COLO668 (cell line): ENCODE measurements around the gene KBTBD12.

ENCODE experiments used
- DNase-seq: peaks from one replicate; lab custom pipeline; 2025; ENCODE audit not compliant: unreplicated experiment; lab: John Stamatoyannopoulos, UW

The KBTBD12 gene

DNA sequence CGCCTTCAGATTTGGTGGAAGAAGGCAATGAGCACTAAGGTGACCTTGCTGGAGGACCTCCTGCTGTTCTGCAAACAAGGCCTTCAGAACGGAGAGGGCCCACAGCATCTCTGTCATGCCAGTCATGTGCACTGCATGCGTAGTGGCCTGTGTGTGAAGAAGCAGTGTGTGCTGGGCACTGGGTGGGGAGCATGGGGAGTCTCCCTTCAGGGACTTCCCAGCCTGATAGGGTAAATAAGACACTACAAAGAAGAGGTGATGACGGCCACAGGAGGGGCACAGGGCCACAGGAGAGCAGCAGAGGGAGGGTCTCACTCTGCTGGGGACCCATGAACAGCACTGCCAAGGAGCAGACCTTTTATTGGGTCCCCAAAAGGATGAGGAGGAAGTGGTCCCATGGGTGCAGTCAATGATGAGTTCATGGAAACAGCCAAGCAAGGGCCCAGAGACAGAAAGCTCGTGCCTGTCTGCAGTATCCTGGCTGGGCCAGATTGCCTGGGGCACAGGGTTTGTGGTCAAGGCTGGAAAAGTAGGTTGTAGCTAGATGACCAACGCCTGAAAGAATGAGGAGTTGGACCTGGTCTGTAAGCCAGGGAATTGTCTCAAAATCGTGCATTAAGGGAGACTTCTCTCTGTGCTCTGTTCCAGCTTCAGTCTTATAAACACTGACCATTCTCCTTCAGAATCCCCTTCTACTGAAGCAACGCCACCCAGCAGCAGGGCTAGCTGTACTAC lies 69.4 kb downstream of the KBTBD12 start:
- no peak for DNase-seq

DNA sequence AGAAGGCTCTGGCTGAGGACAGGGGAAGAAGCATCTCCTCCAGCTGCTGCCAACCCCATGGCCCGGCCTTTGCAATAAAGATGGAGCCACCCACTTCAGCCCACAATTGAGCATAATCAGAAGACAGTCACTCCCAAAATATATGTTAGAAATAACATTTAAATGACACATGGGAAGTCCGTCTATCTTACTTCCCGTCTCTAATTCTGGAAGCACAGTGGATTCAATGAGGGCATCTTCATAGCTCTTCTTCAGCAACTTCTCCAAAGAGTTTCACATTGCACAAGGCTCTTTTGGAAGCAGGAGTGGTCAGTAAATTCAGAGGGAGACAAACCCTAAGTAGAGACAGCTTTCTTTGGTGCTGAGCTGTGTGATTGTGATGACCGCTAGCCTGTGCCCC lies 70.2 kb downstream of the KBTBD12 start:
- DNase-seq, result no peak

DNA sequence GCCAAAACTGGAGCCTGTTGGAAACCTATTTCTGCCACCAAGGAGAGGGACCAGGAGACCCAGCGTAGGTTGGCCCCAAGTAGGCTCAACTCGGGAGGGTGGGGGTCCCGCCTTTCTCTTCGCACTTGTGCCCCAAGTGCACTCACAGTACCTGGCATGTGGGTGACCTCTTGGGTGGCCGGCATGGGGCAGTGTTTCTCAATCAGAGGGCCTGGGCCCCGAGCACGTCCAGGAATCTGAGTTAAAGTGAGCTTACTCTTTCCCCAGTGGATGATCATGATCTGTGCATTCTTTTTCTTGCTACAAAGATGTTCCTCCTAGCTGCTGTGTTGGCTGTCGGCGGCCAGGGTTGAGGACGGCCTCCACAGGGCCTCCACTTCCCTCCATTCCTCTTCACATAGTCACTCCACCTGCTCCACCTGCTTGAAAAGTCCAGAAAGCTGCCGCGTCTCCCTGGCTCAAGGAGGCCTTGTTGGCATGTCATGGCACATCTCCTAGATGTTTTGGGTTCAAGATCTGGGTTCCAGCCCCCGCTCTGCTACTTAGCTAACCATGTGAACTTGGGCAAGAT lies 70.7 kb downstream of the KBTBD12 start:
- no peak for DNase-seq

DNA sequence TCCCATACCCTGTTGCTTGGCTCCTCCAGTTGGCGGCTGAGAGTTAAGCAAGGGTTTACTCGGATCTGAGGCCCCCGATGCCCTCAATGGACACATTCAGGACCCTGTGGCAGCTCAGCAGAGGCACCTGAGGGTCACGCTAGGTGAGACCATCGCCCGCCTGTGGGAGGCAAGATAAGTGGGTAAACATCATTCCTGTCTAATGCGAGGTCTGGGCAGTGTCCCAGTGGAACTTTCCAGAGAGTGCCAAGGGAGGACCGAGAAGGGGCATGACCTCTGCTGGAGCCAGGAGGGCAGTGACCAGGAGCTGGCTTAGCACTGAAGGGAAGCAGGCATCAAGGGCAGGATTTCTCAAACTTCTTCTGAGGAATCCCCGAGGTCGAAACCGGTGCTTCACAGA lies 71.8 kb downstream of the KBTBD12 start:
- no peak for DNase-seq

DNA sequence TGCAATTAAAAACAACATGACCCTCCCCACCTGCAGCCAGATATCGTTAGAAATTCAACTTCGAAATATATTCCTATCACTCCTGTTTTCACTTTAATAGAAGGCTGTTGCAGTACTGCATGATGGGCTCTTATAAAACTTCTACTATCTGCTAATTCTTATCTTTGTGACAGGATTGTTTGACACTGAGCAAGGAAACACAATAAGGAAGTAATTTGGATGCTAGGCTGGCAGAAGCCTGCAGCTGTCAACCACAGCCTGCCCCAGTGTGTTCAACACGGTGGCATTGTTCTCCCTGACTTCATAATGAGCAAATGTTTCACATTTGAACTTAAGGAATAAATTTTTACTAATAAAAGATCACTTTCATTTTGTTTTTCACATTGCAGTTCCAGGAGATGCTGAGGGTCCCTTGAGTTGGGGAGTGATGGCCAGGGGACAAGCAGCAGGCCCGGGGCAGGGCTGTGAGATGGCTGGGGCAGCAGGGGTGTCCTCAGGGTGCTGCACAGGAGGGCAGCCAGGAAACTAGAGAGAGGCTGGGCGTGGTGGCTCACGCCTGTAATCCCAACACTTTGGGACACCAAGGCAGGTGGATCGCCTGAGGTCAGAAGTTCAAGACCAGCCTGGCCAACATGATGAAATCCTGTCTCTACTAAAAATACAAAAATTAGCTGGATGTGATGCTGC lies 72.4 kb downstream of the KBTBD12 start:
- no peak for DNase-seq

DNA sequence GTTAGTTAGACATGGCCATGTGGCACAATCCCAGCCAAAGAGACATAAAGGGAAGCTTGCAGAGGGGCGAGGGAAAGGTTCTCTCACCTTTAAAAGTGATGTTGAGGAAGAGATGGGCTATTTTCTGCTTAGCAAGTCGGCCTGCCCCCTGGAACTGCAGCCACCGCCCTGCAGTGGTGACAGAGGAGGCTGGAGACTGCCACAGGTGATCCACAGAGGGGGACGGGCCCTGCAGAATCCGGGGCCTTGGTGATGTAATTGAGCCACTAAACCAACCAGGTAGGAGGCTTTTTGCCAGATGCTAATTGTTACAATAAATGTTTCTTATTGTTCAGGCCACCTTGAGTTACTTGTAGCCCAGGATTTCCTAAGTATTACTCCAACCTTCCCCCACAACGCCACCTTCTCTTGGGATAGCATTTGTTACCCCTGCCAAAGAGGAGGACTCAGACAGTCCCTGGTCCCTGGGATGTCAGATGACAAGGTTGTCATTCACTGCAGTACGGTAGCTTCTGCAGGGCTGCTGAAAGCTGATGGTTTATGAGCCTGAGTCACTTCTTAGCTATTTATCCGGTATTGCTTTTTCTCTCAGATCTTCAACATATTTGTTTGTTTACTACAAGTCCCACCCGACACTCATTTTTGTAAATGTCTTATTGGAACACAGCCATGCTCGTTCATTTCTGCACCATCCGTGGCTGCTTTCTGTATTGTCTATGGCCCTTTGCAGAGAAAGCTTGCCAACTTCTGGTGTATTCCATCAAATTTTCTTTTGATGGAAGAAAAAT lies 73.9 kb downstream of the KBTBD12 start:
- DNase-seq, result no peak

DNA sequence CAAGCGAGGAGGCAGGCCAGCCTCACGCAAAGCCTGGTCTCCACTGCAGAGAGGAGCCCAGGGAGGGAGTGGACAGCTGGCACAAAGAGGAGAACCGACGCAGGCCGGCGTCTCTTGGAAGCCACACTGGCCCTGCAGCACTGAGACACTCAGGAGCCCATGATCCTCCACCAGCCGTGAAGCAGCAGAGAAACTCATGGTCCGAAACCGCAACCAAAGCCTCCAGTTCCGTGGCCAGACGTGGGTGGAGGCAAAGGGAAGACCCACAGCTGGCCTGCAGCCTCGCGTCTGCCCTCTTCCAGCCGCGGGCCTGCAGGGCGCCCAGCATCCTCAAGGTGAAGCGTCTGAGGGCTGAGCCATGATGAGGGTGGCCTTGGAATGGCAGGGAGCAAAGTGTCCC lies 75.0 kb downstream of the KBTBD12 start:
- no peak for DNase-seq

DNA sequence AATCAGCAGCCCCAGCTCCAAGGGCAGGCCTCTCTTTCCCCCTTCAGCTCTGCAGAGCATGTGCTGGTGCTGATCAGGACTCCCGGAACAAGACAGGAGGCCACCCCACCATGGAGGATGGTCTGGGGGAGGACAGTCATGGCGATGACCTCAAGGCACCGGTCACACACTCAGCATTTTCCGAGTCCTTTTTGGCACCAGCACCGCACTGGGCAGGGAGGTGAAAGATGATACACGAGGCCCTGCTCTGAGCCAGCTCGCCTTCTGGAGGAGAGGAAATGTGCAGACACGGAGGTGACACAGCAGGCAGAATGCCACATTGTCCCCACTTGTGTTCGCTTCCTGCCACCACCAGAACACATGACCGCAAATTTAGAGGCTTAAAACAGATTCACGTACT lies 75.4 kb downstream of the KBTBD12 start:
- DNase-seq, result no peak

DNA sequence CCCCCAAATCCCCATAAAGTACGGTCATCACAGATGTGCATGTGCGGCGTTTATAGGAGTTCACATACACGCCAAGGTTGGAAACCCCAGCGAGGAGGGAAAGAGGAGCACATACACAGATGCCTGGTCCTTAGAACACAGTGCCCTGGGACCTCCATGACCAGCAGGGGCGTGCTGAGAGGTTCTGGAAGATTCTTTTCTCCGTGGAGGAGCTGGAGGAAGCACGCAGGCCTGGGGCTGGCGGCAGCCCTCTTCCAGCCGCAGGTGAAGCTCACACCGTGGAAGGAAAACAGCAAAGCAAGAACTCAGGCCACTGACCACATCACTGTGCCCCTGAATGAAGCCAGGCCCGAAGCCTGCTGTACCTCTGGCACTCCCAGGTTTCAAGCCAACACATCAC lies 76.2 kb downstream of the KBTBD12 start:
- DNase-seq, result no peak

DNA sequence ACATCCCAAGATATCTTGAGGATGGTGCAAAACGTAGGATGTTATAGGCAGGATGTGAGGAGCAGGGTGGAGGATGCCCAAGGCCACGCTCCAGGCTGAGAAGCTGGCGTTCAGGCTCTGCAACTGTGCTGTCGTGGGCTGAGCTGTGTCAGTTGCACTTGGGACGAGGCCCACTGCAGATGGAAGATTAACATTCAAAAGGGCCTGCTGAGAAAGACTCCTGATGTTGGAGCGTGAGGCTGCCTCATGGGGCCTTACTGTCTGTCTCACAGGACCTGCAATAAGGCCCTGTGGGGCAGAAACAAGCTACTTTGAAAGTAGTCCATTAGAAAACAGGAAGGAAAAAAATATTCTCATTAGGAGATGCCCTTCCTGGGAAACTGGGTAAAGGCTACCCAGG lies 76.6 kb downstream of the KBTBD12 start:
- no peak for DNase-seq

DNA sequence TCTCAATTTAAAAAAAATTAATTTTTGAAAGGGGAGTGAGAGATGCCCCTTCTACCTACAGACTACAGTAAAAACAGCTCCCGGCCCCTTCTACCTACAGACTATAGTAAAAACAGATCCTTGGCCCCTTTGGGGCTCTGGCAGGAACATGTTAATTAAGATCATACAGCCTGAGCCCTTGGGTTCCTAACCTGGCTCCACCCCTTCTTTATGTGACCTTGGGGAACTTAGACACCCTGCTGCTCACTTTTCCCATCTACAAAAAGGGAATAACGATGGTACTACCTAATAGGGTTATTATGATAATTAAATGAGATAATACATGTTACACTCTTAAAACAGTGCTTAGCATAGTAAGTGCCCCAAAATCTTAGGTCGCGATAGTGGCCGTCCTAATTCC lies 77.1 kb downstream of the KBTBD12 start:
- DNase-seq, result no peak

DNA sequence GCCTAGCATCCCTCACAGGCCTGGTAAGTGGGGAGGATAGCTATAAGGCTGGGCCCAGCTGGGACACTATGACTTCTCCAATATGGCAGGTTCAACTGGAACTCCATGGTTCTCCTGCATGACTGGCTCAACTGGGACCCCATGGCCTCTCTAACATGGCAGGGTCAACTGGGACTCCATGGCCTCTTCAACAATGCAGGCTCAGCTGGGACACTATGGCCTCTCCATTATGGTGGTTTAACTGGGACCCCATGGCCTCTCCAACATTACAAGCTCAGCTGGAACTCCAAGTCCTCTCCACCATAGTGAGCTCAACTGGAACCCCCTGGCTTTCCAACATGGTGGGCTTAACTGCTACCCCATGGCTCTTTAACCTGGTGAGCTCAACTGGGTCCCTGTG lies 79.0 kb downstream of the KBTBD12 start:
- no peak for DNase-seq

DNA sequence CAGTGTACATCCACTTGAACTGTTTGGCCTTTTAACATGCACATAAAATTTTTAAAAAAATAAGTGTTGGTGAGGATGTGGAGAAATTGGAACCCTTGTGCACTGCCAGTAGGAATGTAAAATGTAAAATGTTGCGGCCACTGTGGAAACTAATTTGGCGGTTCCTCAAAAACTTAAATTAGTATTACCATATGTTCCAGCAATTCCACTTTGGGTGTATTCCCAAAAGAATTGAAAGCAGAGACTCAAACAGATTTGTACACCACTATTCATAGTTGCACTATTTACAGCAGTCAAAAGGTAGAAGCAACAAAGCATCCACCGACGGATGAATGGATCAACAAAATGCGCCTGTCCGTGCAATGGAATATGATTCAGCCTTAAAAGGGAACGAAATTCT lies 82.0 kb downstream of the KBTBD12 start:
- DNase-seq, result no peak

DNA sequence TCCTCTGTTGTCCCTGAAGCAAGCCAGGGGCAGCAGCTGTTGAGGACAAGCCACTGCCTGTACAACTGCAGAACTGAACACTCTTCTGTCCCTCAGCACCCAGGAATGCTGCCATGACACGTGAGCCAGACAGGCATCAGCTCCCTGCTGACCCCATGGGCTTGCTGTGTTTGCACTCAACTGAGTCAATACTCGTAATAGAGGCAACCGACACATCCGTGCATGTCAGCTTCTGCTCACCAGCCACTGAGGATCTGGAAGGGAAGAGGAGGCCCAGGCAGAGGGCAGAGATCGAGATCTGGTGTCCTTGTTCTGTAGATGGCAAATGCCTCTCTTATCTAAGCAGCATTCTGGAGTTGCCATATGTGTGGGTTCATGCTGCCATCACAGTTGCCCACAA lies 82.9 kb downstream of the KBTBD12 start:
- DNase-seq, result no peak

DNA sequence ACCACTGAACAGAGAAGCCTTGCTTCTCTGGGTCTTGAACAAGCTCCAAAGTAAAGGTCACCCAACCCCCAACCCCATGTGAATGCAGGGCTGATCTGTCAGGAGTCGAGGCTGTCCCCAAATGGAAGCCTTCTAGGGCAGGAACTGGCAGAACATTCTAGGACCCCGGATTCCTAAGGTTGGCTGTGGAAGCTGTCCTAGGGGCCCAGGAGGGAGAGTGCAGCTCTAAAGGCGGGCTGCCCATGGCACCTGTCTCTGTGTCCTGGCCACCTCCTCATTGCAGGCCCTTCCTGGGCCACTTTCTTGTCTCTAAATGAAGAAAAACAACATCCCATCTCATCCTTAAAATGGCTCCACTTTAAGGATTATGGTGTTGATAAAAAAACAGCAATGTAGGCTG lies 83.6 kb downstream of the KBTBD12 start:
- DNase-seq, result no peak

DNA sequence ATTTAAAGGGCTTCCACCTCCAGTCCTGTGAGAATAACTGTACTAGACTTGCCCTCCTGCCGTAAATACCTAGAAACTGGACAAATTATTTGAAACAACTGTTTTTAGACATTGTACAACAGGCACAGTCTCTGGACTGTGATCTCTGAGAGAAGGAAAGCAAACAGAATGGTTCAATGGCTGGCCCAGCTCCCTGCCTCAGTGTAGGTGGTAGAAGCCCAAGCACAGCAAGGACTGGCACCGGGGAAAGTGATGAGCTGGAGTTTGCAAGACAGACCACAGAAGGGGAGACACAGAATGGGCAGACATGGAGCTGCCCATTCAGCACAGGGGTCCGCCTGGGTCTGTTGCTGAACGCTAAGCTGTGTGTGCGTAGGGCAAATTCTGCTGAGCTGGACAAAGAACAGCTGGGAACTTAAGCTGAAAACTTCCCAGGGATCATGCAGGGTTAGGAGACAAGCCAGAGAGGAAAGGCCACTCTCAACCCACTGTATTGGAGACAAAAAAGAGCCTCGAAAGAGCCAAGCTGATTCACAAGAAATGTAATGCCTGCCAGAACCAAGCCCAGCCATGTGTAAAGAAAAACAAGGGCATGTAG lies 84.6 kb downstream of the KBTBD12 start:
- no peak for DNase-seq

DNA sequence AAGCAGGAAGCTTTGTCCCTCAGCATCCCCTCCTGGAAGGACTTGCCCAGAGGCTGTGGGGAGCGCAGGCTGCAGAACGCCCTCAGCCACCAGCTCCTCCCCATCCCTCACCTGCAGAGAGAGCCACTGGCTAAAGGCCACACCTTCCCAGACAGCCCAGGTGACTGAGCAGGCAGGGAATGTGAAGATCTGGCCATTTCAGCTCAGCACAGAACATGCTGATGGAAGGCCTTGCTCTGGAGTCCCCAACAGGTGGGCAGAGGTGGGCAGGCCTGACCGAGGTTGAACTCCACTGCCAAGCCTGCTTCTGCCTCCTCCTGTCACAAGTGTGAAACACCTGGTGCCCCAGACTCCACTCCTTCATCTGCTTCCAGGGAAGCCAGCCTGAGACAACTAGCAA lies 86.5 kb downstream of the KBTBD12 start:
- DNase-seq, result no peak

DNA sequence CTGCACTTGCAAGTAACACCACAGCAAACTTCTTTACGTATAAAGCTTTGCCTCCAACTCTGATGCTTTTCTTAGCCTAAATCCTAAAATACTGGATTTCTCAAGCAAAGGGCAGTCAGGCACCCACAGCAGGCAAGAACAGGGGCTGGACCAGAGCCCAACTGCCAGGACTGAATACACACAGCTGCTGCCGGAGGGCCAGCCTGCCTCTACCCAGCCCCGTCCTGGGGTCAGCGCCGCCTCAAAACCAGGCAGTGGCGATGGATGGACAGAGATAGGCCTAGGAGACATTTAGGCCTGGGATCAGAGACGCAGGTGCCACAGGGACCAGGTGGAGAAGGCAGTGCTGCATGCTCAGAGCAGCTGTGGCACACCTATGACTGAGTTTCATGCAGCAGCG lies 89.6 kb downstream of the KBTBD12 start:
- DNase-seq, result no peak

DNA sequence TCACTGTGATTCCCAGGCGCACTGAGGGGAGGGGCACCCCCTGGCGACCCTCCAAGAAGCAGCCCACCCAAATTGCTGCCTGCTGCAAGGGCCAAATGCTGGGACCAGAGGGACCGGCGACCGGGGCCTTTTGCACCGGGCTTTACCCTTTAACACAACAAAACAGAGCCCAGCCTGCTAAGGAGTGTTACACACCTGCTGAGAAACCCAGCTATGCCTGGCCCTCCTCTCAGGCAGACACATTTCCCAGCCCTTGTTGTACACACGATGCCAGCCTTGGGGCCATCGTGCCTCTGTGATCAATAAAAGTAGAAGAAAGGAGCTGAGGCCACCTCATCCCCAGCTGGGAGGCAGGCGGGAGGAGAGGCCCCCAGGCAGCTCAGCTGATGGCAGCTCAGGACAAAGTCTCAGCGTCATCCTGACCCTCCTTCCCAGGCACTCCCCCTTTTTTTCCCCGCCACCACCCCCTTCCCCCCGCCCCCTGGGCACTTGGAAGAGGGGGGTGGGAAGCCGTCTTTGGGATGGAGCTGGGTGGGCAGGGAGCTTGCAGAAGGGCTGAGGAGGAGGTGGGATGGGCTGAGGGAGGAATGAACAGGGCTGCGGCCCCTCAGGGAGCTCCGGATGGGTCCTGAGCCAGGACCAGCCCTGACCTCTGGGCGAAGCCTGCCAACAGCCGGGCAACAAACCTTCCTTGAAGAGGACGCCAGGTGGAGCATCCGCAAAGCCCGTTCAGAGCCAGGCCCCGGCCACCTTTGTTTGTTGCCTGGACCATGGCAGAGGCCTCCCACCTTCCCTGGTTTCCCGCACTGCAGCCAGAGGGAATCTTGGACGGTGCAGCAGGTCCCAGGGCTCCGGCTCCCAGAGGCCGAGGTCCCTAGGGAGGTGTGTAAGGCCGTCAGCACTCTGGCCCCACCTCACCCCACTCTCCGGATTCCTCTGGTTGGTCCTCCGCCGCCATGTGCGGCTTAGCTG lies 91.3 kb downstream of the KBTBD12 start:
- no peak for DNase-seq

DNA sequence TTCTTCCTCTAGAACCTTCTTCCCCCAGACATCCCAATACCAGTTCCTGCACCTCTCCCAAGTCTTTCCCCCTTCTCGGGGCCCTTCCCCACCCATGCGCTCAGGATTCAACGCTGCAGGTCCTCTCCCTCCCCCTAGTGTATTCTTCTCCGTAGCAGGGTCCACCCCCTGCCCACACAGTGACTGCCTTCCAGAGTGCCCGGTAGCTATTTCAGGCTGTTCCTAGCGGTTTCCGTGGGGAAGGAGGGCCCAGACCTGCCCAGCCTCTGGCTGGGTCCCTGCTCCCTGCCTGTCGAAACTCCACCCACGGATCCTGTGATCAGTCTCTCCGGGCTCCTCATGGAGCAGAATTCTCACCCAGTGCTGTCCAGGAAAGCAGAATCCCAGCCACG lies 92.0 kb downstream of the KBTBD12 start:
- no peak for DNase-seq
